ENCODE measurements around the gene PHACTR1.
A peak's percentile ranks its signal among the peaks of the same experiment; 100 is the strongest.
"Not testable (repeated sequence)": the region's sequence is repeated elsewhere in the genome, so short reads cannot be mapped to it uniquely, and the experiment has no call there.

The PHACTR1 gene

DNA sequence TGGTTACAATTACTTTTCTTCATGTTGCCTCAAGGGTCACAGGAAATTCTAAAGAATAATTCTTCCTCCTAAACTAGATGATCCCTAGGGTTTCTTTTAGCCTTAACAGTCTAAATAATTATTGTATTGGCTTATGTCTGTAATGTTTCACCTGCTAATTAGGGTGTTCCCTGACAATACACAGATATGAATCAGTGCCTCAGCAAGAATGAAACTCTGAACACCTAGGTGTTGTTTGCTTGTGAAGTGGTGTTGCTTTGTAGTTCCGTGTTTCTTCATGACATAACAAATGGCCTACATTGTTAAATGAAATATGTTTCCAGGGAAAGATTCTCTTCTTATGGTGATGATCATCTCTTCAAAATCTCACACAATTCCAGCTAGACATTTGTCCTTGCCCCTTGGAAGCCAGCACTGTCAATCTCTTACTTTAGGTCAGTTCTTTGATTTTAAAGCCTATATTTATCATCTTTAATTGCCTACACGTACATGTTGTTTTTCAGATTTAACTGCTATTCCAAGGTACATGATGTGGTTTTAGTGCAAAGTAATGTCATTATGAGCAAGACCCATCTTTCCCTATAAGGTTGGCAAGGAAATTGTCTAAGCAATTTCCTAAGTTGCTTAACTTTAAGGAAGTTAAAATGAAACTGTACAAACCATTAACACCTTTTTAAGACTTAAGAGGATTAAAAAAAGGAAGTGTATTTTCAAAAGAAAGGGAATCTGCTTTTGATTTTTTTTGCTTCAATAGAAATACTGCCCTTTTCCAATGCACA lies 499.9 kb downstream of the PHACTR1 start:
- no peak for DNase-seq

DNA sequence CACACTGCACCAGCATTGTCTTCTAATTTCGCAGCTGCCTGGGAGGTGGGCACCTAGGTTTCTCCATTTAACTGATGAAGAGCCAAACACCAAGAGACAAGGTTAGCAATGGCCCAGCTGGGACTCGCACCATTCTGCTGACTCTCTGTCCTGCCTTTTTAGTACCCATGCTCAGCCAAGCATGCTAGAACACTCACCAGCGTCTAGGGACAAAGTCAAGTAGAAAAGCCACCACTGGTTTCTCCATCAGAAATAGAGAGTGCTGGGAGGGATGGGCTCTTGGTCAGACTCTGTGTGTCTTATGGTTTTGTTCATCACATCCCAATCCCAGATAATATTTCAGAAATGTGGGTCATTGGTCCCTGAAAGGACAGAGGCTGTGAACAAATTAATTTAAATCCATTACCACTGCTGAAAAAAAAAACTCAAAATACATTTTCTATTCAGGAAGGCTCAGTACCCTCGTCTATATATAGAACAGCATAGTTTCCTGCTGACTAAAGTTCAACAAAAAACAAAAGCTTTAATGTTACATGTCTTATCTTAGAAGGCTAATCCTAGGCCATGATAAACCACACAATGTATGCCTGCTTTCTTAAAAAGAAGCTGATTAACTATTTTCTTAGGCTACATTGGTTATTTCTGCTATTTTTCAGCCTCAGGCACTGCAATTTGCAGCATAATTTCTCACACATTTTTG lies 500.8 kb downstream of the PHACTR1 start:
- DNase-seq = no peak

DNA sequence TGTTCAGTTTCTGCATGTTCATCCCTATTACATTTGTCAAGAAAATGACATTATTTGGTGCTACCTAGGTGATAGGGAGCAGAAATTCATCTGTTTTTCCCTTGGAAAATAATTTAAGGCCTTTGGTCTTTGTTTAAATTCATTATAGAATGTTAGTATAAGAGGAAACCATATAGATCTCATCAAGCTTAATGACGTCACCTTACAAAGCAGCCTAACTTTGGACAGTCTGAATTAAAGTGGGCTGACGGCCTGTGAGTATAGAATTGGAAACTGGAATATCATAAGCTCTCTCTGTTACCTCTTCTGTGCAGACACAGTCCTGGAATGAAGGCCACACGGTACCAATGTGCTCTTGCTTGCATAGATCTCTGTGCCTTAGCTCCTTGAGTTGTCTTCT lies 503.7 kb downstream of the PHACTR1 start:
- no peak for DNase-seq

DNA sequence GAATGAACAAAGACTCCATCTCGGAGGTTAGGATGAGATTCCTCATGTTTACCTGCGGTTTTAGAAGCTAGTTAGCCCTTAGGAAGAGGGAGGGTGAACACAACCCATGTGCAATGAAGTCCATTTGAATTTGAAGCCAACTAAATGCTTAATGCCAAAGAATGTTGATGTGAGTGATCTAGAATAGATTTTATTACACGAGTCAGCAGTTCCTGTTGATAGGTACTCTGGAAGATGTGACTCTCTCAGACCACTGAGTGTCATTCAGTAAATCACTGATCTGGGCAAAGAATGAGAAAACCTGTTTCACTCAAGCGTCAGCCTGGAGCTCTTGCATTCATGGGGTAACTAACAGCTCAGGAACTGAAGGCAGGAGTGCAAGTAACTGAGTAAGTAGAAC lies 505.5 kb downstream of the PHACTR1 start:
- no peak for DNase-seq

DNA sequence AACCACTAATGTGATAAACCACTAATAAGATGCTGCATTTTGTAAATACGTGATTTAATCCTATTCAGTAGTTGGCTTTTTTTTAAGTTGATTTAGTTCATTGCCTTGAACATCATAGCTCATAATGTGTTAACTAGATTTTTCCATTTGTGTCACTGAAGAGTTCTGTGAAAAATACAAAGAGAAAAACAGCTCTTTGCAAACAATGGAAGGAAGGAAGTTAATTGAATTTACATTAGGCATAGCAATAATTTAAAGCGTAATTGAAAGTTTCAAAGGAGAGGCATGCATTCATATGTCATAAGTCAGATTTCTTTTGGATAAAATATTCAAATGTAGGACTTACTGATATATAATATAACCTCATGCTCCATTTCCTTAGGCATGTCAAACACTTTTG lies 509.5 kb downstream of the PHACTR1 start:
- no peak for DNase-seq

- DNase-seq = no peak
Measured at GRCh38 chr6:13228264-13229204, 512.0 kb downstream of the PHACTR1 start.

DNA sequence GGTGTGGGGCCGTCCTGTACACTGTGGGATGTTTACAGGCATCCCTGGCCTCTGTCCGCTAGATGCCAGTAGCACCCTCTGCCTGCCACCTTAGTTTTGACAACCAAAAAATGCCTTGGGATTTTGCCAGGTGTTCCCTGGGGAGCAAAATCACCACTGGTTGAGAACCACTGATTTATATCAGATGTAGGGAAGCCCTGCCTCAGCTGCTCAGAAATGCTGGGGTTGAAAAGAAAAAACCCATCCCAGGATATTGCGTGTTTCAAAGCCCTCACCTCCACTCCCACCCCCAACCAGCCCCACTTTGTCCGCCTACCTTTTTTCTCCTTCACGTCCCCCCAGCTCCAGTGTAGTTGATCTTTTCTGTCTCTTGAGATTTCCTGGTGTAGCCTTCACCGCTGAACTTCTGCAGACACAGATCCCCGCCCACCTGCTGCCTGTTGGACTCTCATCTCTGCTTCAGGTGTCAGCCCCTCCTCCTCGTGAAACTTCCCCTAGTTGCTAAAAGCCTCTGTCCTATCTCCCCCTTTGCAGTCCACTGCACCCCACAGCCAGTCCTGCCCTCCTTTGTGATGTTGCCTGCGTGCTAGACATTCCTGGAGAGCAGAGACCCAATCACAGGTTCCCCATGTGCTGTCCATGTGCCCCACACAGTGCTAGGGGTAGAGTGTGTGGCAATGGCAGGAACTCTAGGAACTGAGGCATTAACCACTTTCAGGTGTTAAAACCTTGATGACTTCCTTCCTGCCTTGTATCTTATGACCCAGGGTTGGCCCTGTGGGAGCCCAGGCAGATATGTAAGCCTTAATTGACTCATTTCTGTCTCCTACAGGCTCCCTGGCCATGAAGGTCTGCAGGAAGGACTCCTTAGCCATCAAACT lies 512.9 kb downstream of the PHACTR1 start:
- DNase-seq = no peak

- no peak for DNase-seq
Measured at GRCh38 chr6:13233106-13233505, 516.5 kb downstream of the PHACTR1 start.

DNA sequence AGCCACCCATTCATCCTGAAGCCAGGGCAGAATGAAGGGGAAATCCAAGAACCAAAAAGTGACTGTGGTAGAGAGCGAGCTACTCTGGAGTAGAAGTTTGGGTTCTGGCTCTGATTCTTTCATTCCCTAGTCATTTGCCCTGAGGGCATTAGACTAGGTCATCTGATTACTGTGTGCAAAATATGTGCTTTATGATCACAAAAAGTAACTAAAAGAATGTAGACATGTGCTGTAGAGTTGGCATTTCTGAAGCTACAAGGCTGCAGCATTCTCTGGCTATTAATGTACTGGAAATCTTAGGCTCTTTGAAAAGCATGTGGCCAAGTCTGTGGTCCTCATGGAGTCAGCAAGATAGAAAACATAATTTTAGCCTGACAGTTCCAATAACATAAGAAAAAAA lies 517.6 kb downstream of the PHACTR1 start:
- DNase-seq = no peak

DNA sequence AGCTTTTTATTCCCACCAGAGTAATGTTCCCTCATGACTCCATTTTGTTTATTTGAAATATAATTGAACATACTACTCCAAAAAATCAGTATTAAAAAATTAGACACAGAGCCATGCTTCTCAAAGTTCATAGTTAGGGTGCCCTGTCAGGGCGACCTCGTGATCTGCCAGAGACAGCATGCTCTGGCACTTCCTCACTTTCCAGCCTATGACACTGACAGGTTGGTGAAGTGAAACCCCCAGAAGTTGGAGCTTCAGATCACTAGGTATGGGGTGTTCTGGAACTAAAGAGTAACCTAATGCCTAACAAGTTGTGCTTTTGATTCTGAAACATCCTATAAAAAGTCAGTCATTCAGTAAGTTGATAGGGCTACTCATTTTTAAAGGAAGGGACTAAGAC lies 518.8 kb downstream of the PHACTR1 start:
- DNase-seq = no peak

DNA sequence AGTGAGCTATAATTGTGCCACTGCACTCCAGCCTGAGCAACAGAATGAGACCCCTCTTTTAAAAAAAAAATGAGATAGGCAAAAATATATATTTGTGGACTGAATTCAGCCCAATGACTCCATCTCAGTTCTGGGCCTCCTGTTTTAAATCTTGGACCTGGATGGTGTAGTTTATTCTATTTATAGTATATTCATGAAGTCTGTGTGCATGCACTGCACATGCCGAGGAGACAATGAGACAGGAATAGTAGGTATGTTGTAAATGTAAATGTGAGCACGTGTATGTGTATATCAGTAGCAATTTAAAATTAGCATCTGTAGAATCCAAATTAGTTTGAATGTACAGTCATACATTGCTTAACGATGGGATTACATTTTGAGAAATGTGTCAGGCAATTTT lies 520.8 kb downstream of the PHACTR1 start:
- no peak for DNase-seq

- DNase-seq = no peak
Measured at GRCh38 chr6:13238017-13238416, 521.5 kb downstream of the PHACTR1 start.

- DNase-seq = no peak
Measured at GRCh38 chr6:13238640-13239216, 522.2 kb downstream of the PHACTR1 start.

- DNase-seq = no peak
Measured at GRCh38 chr6:13239530-13240455, 523.2 kb downstream of the PHACTR1 start.

DNA sequence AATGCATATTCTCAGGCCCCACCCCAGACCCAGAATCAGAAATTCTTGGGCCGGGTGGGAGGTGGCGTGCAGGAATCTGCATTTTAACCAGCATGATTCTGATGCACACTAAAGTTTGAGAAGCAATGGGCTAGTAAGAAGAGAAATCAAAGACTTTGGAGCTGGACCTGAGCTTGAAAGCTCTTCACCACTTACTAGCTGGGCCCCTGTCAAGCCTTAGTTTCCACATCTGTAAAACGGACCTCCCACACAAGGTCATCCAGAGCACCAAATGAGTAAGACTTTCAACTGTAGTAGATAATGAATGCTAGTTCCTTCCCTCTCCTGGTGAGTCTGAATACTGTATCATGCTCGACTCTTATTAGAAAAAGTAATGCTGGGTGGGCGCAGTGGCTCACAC lies 524.8 kb downstream of the PHACTR1 start:
- DNase-seq = no peak

GRCh38 chr6:13242178-13242577 lies 525.6 kb downstream of the PHACTR1 start:
- DNase-seq = no peak

- DNase-seq = no peak
Measured at GRCh38 chr6:13242590-13242989, 526.0 kb downstream of the PHACTR1 start.

DNA sequence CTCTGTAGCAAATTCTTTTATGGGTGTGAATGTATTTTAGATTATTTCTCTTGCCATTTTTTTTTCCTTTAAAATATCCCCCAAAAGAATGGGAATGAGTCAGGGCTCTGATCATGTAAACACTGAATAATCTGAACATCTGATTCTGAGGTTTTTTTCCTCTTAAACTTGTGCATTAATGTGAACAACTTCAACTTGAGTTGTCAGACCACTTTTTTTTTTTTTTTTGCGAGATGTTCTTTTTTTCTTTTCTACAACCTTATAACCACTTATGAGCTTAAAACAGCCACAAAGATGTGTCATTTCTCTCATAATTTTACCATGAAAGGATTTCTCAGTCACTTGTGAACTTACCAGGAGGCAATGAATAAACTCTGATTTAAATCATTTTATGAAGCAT lies 526.5 kb downstream of the PHACTR1 start:
- no peak for DNase-seq

- DNase-seq = not testable (repeated sequence)
Measured at GRCh38 chr6:13243745-13244144, 527.2 kb downstream of the PHACTR1 start.

GRCh38 chr6:13247627-13248026 lies 531.1 kb downstream of the PHACTR1 start:
- no peak for DNase-seq

GRCh38 chr6:13248053-13248452 lies 531.5 kb downstream of the PHACTR1 start:
- DNase-seq = peak; percentile 93
